ENCODE measurements around the gene DHFR2. TPM values are rescaled to one million over a fixed set of nuclear protein-coding genes. Genes with fewer than 3 reads are reported as not detected.
A peak's percentile ranks its signal among the peaks of the same experiment; 100 is the strongest.
"Not testable (repeated sequence)": the region's sequence is repeated elsewhere in the genome, so short reads cannot be mapped to it uniquely, and the experiment has no call there.

DHFR2 gene
- 4.0 and 4.6 TPM in 2 replicates for total RNA-seq (2014; rRNA removed; shearing (Covaris generic))

DNA sequence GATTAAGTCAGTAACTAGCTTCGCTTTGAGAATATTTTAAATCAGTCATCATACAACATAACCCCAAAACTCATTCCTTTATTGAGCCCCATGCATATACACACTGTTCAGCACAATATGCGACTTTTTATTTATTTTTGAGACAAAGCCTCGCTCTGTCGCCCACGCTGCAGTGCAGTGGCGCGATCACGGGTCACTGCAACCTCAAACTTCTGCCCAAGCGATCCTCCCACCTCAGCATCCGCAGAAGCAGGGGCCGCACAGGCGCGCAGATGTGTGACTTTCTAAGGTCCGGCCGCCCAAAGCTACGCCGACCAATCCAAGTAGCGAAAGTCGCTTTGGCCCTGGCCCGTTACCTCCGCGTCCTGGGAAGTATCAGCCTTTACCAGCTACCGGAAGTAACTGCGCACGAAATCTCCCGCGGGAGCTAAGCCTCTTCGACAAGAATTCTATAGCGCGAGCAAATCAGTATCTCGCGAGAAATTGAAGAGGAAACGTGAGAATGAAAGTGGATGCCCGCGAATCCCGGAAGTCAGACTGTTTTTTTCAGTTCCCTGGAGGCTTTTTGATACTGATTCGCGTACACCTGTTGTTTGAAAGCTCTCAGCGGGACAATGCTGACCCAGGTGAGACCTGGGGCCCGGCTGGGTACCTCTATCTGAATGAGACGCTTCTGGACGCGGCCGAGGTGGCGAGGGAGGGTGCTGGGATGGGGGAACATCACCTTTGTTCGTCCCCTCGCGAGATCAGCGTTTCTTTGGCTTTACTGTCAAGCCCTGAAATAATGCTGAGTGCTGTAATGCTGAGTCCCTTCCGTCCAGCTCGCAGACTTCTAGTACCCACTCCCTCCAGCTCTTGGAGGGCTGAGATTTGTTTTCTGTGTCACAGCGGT is at the start of gene DHFR2, which contains the start of gene NSUN3:
Gene DHFR2 (minus strand): TSS at position 404 of the 892 bp plus-strand sequence. CDS start 1,405 bp downstream, outside the sequence.
Gene NSUN3 (plus strand): TSS at position 549 of the 892 bp plus-strand sequence. CDS start 66 bp downstream, at position 615.
- DNase-seq (ENCODE audit: low read depth) = peak; percentile 99

DNA sequence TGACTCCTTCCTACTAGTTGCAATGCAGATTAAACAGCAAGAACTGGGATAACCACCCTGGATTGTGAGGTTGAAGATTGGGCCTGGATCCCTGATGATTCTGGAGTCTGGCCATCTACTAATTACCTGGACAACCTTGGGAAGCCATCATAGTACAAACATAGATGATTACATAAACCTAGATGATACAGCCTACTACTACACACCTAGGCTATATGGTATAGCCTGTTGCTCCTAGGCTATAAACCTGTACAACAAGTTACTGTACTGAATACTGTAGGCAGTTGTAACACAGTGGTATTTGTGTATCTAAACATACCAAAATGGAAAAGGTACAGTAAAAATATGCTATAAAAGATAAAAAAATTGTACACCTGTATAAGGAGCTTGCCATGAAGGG is 48.1 kb upstream of the DHFR2 start:
- DNase-seq (ENCODE audit: low read depth) = no peak

DNA sequence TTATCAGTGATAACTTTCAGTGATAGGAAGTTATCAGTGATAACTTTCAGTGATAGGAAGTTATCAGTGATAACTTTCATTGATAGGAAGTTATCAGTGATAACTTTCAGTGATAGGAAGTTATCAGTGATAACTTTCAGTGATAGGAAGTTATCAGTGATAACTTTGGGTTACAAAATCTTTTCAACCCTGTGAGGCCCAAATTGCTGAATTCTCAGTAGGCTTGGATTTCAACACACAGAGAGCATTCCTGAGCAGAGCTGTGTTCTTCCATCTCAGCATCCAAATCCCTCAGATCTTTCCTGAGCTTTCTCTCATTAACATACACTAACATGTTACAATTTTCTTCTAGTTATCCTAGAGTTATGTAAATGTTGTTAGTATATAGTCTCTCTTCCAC is 47.5 kb upstream of the DHFR2 start:
- DNase-seq (ENCODE audit: low read depth) = not testable (repeated sequence)

DNA sequence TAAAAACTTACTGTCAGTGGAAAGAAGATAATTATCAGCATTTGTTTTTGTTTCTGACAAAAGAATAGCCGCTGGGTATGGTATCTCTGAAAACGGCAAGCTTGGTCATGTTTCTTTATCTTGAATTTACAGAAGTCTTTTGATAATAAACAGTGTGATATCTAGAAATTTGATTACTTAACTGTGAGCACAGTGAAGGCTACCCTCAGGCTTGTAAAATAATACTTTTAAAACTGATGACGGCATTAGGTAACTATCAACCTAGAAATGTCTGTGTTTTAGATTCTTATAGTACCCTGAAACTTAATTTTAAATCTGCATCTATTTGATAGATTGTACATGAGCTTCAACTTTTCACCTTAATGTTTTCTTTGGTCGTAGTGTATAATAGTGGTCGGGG is 43.6 kb upstream of the DHFR2 start:
- no peak for DNase-seq (ENCODE audit: low read depth)

DNA sequence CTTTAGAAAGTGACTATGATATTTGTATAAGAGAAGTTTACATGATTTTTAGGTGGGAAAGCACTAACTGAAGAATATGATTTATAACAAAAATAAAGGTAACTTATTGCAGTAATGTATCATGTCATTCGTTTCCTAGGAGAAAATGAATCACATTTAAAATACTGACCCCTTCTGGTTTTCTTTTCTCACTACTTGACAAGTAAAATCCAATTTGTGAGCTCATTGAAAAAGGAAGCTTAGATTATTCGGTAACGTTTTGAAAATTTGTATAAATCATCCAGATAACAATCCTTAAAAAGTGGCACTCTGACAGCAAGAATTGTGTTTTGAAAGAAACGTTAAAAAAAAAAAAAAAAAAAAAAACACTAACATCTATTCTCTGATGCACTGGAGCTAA is 39.1 kb upstream of the DHFR2 start:
- peak; percentile 6 for DNase-seq (ENCODE audit: low read depth)

DNA sequence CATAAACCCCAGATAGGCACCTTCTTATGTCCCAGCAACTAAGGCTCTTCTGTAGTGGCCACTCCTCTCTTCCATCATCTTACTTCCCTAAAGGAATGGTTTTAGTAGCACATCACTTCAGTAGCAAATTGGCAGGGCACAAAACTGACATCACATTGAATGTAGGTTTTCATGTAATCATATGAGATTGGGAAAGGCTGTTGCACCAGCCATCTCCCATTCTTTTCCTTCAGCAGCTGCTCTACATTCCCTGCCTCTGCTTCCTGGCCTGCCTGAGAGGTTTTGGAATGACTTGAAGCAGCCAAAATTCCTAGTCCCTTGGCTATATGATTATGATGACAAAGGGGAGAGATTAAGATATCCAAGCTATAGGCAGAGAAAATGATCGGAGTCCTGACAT is 36.6 kb upstream of the DHFR2 start:
- no peak for DNase-seq (ENCODE audit: low read depth)

DNA sequence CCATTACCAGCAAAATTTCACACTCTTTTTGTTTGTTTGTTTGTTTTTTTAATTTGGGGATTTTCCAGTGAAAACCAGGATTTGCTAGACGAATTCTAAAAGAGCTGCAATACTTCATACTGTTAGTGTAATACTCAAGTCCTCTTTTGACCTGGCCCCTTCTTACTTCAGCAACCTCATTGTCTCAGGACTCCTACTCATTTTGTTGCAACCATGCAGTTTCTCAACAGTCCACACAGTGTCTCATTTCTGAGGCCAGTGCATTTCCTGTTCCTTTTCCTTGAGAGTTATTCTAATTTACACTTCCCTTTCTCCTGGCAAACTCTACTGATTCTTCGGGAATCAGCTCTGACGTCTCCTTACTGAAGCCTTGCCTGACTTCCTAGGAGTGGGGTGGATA is 35.7 kb upstream of the DHFR2 start:
- no peak for DNase-seq (ENCODE audit: low read depth)

DNA sequence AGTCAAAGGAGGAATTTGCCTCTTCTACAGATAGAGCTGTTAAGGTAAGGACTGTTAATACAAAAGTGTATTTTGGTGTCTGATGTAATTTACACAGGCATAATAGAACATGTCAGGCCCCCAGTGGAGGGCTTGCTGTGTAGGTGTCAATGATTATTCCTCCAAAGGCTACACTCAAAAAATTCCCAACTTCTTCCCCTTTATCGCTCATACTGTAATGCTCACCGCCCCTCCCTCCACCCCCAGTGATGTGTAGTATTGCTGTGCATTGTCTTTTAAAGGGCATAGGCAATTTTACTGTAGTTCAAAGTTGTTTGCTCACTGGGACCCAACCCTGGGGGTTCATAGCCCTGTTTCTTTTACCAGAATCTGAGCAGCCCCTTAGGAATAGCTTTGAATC is 32.4 kb upstream of the DHFR2 start:
- no peak for DNase-seq (ENCODE audit: low read depth)

DNA sequence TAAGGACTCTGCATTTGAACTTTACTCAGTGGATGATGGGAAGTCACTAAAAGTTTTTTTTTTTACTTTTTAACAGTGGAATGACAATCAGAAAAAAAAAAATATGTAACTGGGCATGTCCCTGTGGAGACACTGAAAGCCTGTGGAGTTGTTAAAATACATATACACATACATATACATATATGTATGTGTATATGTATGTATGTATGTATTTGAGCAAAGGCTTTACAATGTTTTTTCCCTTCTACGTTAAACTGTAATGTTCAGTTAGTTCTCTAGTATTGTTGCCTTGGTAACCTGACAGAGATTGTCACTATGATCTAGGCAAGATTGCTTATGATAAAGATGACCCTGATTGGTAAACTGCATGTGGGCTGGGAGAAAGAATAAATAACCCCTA is 30.4 kb upstream of the DHFR2 start:
- no peak for DNase-seq (ENCODE audit: low read depth)

DNA sequence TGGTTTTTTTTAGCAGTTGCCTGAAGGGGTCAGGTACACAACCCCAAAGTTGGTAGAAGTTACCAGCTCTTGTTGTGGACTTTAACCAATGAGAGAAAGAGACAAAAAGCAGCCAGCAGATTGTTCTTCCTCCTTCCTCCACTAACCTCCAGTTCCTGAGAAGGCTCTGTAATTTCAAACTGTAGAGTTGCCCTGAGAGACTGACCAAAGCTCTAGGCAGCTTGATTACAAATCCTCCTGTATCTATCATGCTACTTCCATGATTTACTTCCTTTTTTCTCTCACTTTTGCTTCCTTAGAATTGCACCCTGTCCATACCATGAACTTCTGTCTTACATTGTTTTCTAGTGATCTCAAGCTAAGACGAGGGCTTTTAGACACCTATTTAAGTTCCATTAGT is 29.4 kb upstream of the DHFR2 start:
- no peak for DNase-seq (ENCODE audit: low read depth)

DNA sequence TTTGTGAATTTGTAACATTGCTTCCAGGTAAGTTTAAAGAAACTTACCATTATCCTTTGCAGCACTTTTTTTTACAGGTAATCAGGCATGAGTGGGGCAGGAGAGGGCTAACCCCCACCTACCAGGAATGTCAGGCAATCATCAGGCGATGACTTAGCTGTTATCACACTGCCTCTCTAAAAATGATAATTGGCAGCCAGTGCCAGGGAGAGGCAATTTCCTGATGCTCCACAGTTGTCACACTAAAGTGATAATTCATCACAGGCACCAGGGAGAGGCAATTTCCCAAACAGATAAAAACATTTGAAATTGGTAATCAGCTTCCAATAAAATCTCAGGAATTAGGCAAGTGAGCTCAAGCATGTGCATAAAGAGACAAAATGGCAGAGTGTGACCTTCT is 26.4 kb upstream of the DHFR2 start:
- no peak for DNase-seq (ENCODE audit: low read depth)

DNA sequence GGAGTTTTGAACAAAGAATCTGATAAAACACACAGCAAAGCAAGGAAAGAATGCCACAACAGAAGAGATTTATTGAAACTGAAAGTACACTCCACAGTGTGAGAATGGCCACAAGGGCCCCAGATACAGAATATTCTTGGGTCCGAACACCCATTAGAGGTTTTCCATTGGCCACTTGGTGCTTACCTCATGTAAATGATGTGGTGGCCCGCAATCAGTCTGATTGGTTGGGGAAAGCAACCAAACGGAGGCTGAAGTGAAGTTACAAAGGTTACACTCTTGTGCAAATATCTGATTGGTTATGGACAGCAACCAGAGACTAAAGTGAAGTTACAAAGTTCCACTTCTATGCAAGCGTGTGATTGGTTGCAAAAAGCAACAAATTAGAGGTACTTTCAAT is 20.5 kb upstream of the DHFR2 start:
- DNase-seq (ENCODE audit: low read depth) = no peak

DNA sequence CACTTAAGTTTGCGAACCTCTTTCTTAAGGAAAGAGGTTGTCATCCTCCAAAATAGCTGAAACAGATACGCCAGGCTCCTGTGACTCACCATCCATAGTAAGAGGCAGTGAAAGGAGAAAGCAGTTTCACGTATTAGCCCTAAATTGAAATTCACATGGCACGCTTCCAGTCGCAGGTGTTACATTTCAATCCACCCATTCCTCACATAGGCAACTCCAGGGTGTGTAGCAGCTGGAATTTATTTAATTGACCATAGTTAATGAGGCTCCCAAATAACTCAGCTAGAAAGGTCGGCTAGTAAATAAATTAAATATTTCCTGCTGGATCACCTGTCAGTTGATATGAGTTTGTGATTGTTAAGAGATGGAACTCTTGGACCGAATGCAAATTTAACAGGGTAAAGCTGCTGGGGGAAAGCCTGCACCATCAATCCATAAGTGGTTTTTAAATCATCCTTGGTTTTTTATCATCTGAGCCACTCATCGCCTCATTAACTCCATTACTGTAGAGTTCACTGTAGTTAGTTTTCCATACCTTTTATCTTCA is 19.7 kb upstream of the DHFR2 start:
- no peak for DNase-seq (ENCODE audit: low read depth)

DNA sequence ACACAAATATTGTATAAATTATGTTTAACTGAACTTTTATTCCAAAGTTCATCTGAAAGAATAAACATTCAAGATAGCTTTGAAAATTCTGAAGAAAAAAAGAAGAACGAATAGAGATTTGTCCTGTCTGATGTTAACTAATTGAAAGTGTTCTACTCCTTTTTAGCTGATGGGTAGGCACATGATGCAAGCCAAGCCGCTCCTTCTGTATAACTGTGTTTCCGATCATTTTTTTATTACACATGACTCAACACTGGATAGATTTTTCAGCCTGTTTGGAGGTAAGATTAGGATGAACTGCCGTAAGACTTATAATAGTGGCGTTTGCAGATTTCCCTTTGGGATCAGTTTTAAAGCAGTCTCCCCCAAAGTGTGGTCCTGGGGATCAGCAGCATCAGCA is 19.2 kb upstream of the DHFR2 start:
- no peak for DNase-seq (ENCODE audit: low read depth)

DNA sequence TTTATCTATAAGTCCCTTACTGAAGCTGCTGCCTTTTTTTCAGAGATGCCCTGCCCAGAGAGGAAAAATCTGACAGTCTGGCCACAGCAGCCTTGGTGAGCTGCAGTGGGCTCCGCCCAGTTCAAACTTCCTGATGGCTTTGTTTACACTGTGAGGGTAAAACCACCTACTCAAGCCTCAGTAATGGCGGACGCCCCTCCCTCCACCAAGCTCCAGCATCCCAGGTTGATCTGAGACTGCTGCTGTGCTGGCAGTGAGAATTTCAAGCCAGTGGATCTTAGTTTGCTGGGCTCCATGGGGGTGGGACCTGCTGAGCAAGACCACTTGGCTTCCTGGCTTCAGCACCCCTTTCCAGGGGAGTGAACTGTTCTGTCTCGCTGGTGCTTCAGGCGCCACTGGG is 17.8 kb upstream of the DHFR2 start:
- not testable (repeated sequence) for DNase-seq (ENCODE audit: low read depth)

DNA sequence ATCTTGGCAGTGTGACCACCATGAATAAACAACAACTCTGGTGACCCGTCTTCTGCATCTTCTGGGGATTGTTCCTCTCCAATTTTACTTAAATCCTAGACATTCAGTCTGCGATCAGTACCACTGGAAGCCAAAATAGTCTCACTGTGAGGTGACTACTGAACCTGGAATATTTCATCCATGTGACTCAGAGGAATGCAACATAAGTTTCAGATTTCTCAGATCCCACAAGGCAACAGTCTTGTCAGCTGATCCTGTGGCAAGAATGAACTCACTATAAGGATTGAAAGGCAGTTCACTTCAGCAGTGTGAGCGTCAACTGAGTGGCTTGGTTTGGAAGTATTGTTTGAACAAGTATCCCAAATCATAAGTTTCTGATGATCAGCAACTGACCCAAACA is 13.3 kb upstream of the DHFR2 start:
- no peak for DNase-seq (ENCODE audit: low read depth)

DNA sequence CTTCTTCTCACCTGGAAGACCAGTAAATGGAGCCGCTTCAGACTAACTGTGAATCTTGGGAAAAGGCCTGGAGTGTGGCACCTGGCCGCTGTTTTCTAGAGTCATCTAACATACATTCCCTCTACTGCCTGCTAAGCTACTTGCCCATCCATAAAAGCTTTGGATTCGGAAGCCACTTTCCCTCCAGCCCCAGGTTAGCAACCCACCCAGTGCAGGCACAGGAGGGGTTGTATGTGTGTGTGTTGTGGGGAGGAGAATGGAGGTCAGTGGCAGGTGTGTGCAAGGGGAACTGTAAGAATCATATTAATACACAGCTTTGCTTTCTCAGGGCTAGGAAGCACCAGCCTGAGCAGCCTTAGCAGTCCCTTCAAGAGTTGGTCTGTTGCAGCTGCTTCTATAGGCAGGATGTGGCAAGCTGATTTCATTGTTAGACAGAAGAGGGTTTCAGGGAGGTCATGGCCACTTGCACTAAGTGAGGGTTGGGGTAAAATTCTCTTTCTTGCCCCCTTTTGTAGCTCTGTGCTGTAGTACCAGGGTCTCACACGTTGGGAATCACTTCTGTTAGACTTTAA is 9.1 kb upstream of the DHFR2 start:
- no peak for DNase-seq (ENCODE audit: low read depth)

DNA sequence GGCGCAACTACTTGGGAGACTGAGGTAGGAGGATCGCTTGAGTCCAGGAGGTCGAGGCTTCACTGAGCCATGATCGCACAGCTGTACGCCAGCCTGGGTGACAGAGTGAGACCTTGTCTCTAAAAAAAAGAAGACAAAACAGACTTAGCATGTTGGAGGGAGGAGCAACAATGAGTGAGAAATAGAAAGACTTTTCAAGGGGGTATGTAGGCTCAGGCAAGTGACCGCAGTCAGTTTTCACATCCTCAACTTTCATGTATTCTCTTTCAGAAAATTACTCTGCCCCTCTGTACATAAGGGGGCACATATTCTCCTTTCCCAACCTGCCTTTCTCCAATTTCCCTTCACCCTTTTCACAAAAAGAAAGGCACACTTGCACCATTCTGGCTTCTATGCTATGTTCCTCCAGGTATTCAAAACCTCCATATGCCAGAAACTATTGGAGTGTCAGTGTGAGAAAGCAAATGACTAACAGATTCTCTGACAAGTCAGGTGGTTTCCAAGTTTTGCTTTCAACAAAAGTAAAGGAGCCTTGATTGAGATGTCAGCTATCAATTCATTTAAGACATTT is 7.7 kb upstream of the DHFR2 start:
- no peak for DNase-seq (ENCODE audit: low read depth)

DNA sequence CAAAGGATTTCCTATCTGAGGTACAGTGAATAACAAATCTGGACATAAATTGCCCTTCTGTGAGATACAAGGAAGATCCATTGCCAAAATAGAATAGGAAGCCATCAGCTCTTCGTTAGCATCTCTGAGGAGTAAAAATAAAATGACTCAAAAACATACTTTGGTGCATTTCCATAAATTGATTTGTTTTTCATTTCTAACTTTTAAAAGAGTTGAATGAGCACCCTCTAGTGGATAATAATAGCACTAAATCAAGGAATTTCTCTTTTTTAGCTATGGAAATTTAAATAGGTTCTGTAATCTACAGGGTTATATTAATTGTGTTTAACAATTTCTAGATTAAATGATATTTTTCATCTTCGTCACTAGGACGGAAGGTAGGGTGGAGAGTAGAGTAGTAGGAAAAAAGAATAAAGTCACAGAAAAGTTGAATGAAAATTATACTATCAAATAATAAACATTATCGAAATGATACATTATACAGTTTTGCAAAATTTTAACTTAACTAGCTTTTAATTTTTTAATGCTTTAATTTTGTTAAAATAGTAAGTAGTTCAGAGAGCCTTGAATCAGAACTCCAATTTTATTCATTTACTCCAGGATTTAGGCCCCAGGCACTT is 6.6 kb upstream of the DHFR2 start:
- peak; percentile 19 for DNase-seq (ENCODE audit: low read depth)

DNA sequence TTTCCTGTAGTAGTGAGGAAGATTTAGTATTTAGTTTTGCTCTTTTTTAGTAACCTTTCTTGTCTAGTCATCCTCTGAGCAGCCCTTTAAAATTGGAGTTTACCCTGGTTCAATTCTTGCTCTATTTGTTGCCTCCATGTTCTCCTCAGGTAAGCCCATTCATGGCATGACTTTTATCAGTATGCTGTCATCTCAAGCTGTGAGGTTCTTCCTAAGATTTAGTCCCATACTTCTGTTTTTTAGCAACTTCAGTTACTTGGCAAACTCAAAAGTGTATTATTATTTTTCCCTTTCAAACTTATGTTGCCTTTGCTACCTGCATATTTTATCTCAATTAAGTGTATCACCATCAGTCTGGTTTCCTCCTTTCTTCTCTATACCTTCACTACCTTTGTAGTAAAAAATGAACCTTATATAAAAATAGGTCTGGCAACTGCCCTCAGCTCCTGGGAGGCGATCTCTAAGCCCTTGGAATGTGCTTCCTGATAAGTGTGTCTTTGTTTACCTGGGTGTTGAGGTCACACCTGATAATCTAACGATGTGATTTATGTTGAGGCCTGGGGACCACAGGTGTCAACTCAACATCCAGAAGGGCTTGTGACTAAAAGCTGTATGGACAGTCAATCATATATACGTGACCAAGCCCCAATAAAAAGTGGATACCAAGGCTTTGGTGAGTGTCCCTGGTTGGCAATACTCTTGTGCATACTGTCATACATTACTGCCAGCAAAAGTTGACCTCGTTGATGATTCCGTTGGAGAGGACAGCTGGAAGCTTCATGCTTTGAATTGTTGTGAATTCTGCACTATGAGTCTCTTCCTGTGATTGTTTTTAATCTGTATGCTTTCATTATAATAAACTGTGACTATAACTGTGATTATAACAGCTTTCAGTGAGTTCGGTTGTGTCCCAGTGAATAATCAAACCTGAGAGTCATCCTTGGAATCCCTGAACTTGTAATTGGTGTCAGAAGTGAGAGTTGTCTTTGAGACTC is 4.1 kb upstream of the DHFR2 start:
- DNase-seq (ENCODE audit: low read depth) = no peak
